Measurements from ENCODE around the gene IL11.

The IL11 gene

DNA sequence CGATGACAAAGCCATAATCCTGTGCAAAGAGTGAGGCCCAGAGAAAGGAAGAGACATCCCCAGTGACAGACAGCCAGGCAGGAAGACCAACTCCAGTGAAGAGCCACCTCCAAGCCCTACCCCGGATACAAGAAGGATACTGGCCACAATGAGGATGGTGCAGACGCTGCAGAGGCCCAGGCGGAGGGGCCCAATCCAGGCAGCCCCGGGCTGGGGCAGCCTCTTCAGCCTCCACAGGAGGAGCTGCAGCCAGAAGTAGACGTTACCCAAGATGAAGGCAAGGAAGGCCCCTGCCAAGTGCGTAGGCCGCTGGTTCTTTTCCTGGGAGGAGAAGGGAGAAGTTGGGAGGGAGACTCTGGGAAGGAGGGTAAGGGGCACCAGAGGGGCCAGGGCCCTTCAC is 53.6 kb downstream of the IL11 start:
- H3K4me1 ChIP-seq (ENCODE audit: control insufficient read depth in 1 of 2, insufficient read depth in 1 of 2, low read depth in 1 of 2, low read length in 1 of 2): peaks cover 10 to 13% of the 10 kb centered on the region in 2 experiments
- TF ChIP-seq, protein P1, sequence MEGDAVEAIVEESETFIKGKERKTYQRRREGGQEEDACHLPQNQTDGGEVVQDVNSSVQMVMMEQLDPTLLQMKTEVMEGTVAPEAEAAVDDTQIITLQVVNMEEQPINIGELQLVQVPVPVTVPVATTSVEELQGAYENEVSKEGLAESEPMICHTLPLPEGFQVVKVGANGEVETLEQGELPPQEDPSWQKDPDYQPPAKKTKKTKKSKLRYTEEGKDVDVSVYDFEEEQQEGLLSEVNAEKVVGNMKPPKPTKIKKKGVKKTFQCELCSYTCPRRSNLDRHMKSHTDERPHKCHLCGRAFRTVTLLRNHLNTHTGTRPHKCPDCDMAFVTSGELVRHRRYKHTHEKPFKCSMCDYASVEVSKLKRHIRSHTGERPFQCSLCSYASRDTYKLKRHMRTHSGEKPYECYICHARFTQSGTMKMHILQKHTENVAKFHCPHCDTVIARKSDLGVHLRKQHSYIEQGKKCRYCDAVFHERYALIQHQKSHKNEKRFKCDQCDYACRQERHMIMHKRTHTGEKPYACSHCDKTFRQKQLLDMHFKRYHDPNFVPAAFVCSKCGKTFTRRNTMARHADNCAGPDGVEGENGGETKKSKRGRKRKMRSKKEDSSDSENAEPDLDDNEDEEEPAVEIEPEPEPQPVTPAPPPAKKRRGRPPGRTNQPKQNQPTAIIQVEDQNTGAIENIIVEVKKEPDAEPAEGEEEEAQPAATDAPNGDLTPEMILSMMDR (IDR thresholded peaks at IDR 0.05): no peak
- H3K4me3 ChIP-seq (ENCODE audit: low read depth in 1 of 2, low read length in 1 of 2): no peak overlapping the region
- no peak overlapping the region for H3K27ac ChIP-seq
- H3K27me3 ChIP-seq: no peaks in the 10 kb centered on the region
- no peaks in the 10 kb centered on the region for H3K9me3 ChIP-seq
- H3K36me3 ChIP-seq: no peaks in the 10 kb centered on the region

DNA sequence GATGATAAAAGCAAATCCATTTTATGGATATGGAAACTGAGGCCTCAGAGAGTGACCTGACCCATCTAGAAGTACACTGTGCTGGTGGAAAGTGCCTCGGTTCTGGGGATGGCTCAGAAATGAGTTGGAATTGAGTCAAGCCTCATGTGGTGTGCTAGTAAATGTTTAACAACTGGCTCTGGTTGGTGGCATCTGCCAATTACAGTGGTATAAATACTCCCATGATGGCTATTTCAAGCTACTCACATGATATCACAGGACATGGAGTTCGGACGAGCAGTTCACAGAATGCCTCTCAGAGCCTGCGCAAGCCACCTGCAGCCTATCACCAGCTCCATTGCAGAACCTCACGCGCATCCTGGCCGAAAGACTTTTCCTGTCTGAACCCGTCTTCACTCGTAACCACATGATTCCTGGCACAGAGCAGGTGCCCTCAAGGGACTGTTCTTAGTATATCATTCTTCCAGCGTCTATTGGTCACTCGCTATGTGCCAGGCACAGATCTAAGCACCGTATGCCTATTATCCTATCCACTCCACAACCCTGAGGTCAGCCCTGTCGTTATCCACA is 54.2 kb downstream of the IL11 start:
- Histone ChIP-seq H3K4me1 (ENCODE audit: control insufficient read depth in 1 of 2, insufficient read depth in 1 of 2, low read depth in 1 of 2, low read length in 1 of 2) (peaks cover 4 to 7% of the 10 kb centered on the region in 2 experiments), H3K4me3 (ENCODE audit: low read depth in 1 of 2, low read length in 1 of 2) (no peak overlapping the region), H3K36me3 (no peaks in the 10 kb centered on the region), H3K9me3 (no peaks in the 10 kb centered on the region), H3K27ac (no peak overlapping the region), H3K27me3 (no peaks in the 10 kb centered on the region)
- TF ChIP-seq, protein P1 (IDR thresholded peaks at IDR 0.05): no peak

DNA sequence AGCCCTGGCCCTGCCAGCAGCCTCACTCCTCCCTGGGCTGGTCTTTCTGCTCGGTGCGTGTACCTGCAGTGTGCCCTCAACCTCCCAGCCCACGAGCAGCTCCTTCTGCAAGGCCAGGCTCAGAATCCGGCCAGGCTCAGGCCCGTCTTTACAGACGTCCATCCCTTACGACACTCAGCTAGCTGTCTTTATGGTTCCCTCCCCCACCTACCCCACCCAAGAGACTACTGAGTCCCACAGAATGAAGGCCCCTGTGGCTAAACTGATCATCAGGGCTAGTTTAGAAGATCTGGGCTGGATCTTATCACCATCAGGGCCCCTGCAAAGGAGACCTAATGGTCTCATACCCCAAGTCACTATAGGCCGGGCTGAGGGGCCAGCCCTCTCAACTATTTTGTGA is 55.9 kb downstream of the IL11 start:
- H3K27ac ChIP-seq: no peak overlapping the region

More for the DNA sequence above, 55.9 kb downstream of the IL11 start:
- H3K4me3 ChIP-seq (ENCODE audit: low read depth in 1 of 2, low read length in 1 of 2): no peak overlapping the region
- no peaks in the 10 kb centered on the region for H3K9me3 ChIP-seq
- no peaks in the 10 kb centered on the region for H3K27me3 ChIP-seq
- H3K36me3 ChIP-seq: no peaks in the 10 kb centered on the region
- TF ChIP-seq, protein P1 (IDR thresholded peaks at IDR 0.05): no peak
- peaks cover 0 to 4% of the 10 kb centered on the region in 2 experiments for H3K4me1 ChIP-seq (ENCODE audit: control insufficient read depth in 1 of 2, insufficient read depth in 1 of 2, low read depth in 1 of 2, low read length in 1 of 2)

All from neutrophil (primary cell).